ENCODE data around the gene CEACAM1.
"Not testable (repeated sequence)": the region's sequence is repeated elsewhere in the genome, so short reads cannot be mapped to it uniquely, and the experiment has no call there.

The CEACAM1 gene

GRCh38 chr19:42528354-42529247 lies at the start of gene CEACAM1:
TSS of gene CEACAM1 (minus strand) at chr19:42528481. CDS start at chr19:42528374, 107 bp downstream.
- DNase-seq (ENCODE audit: low read depth in 2 of 2, low spot score in 1 of 2): peak in 1 of 2 donors; percentile 10

- DNase-seq (ENCODE audit: low read depth in 2 of 2, low spot score in 1 of 2): no peak
These were observed 48.7 kb upstream of the CEACAM1 start for GRCh38 chr19:42577016-42577415.

GRCh38 chr19:42576241-42576640 lies 48.0 kb upstream of the CEACAM1 start:
- no peak for DNase-seq (ENCODE audit: low read depth in 2 of 2, low spot score in 1 of 2)

GRCh38 chr19:42573642-42574041 lies 45.4 kb upstream of the CEACAM1 start:
- no peak for DNase-seq (ENCODE audit: low read depth in 2 of 2, low spot score in 1 of 2)

GRCh38 chr19:42571116-42571515 lies 42.8 kb upstream of the CEACAM1 start:
- no peak for DNase-seq (ENCODE audit: low read depth in 2 of 2, low spot score in 1 of 2)

GRCh38 chr19:42569193-42569592 lies 40.9 kb upstream of the CEACAM1 start:
- no peak for DNase-seq (ENCODE audit: low read depth in 2 of 2, low spot score in 1 of 2)

- DNase-seq (ENCODE audit: low read depth in 2 of 2, low spot score in 1 of 2): no peak
These were observed 39.7 kb upstream of the CEACAM1 start for GRCh38 chr19:42568006-42568405.

GRCh38 chr19:42567567-42567966 lies 39.3 kb upstream of the CEACAM1 start:
- DNase-seq (ENCODE audit: low read depth in 2 of 2, low spot score in 1 of 2): no peak

- DNase-seq (ENCODE audit: low read depth in 2 of 2, low spot score in 1 of 2): no peak
These were observed 35.3 kb upstream of the CEACAM1 start for GRCh38 chr19:42563352-42564210.

GRCh38 chr19:42561512-42561911 lies 33.2 kb upstream of the CEACAM1 start:
- DNase-seq (ENCODE audit: low read depth in 2 of 2, low spot score in 1 of 2): no peak

- DNase-seq (ENCODE audit: low read depth in 2 of 2, low spot score in 1 of 2): no peak
These were observed 32.5 kb upstream of the CEACAM1 start for GRCh38 chr19:42560731-42561130.

GRCh38 chr19:42558450-42559150 lies 30.3 kb upstream of the CEACAM1 start:
- DNase-seq (ENCODE audit: low read depth in 2 of 2, low spot score in 1 of 2): no peak

GRCh38 chr19:42557386-42557871 lies 29.1 kb upstream of the CEACAM1 start:
- DNase-seq (ENCODE audit: low read depth in 2 of 2, low spot score in 1 of 2): not testable (repeated sequence)

- DNase-seq (ENCODE audit: low read depth in 2 of 2, low spot score in 1 of 2): no peak
These were observed 27.5 kb upstream of the CEACAM1 start for GRCh38 chr19:42555801-42556200.

- DNase-seq (ENCODE audit: low read depth in 2 of 2, low spot score in 1 of 2): no peak
These were observed 27.0 kb upstream of the CEACAM1 start for GRCh38 chr19:42555317-42555716.

GRCh38 chr19:42554046-42554575 lies 25.8 kb upstream of the CEACAM1 start:
- DNase-seq (ENCODE audit: low read depth in 2 of 2, low spot score in 1 of 2): no peak

GRCh38 chr19:42553292-42554045 lies 25.2 kb upstream of the CEACAM1 start:
- no peak for DNase-seq (ENCODE audit: low read depth in 2 of 2, low spot score in 1 of 2)

GRCh38 chr19:42552086-42553065 lies 24.1 kb upstream of the CEACAM1 start:
- DNase-seq (ENCODE audit: low read depth in 2 of 2, low spot score in 1 of 2): no peak

GRCh38 chr19:42550521-42550920 lies 22.2 kb upstream of the CEACAM1 start:
- DNase-seq (ENCODE audit: low read depth in 2 of 2, low spot score in 1 of 2): not testable (repeated sequence)

Measured in stimulated activated CD8-positive, alpha-beta memory T cell treated with anti-CD3 and anti-CD28 coated beads, Interleukin-4, amount 100 ng/mL, for 1 hour (primary cell).